Fibroblast of lung (primary cell): ENCODE results near the gene PRELP. TPM values are rescaled to one million over a fixed set of nuclear protein-coding genes. Genes with fewer than 3 reads are reported as not detected.

Experiments
- DNase-seq, 2 donors: peaks; one replicate each; pipeline versions ENCODE4 v3.0.0 to v3.0.0-alpha.2; 2010; ENCODE audit warnings: low read depth in 2 of 2
- H2AFZ ChIP-seq: 2 replicates; pipeline ENCODE4 v1.5.1; 2012; ENCODE audit warnings: low read length, control low read depth, inconsistent platforms
- H3K27ac ChIP-seq: 2 replicates; pipeline ENCODE4 v1.5.1; 2011; ENCODE audit warnings: low read length, control low read depth; ENCODE audit not compliant: insufficient read depth
- H3K27me3 ChIP-seq: 2 replicates; pipeline ENCODE4 v1.5.1; 2011; ENCODE audit warnings: mild to moderate bottlenecking, low read length; ENCODE audit not compliant: control insufficient read depth, insufficient read depth
- H3K36me3 ChIP-seq: 2 replicates; pipeline ENCODE4 v1.5.1; 2011; ENCODE audit warnings: low read length; ENCODE audit not compliant: control insufficient read depth, insufficient read depth
- H3K4me1 ChIP-seq: 2 replicates; pipeline ENCODE4 v1.5.1; 2011; ENCODE audit warnings: low read length; ENCODE audit not compliant: control insufficient read depth, insufficient read depth; ENCODE audit errors: extremely low read depth
- H3K4me2 ChIP-seq: 2 replicates; pipeline ENCODE4 v1.5.1; 2011; ENCODE audit warnings: low read length, control low read depth; ENCODE audit not compliant: insufficient read depth; ENCODE audit errors: extremely low read depth
- H3K4me3 ChIP-seq, 4 experiments: fragments of 200-600 bp in 1 of 4; sonication (generic) in 1 of 4; replicated peaks in 1 of 4; 2 replicates each; pipeline ENCODE4 v1.5.1; 2011 to 2016; ENCODE audit warnings: low read length in 4 of 4, low read depth in 3 of 4, mild to moderate bottlenecking in 3 of 4, control low read depth in 2 of 4, inconsistent platforms in 1 of 4, mixed read lengths in 1 of 4; ENCODE audit not compliant: insufficient read depth in 1 of 4; ENCODE audit errors: control extremely low read depth in 1 of 4
- H3K79me2 ChIP-seq: 2 replicates; pipeline ENCODE4 v1.5.1; 2012; ENCODE audit warnings: mild to moderate bottlenecking, low read length, inconsistent platforms; ENCODE audit not compliant: control insufficient read depth, insufficient read depth
- H3K9ac ChIP-seq: 2 replicates; pipeline ENCODE4 v1.5.1; 2011; ENCODE audit warnings: mild to moderate bottlenecking, low read length, control low read depth; ENCODE audit not compliant: insufficient read depth
- H3K9me3 ChIP-seq: 2 replicates; pipeline ENCODE4 v1.5.1; 2012; ENCODE audit warnings: low read depth, low read length; ENCODE audit not compliant: control insufficient read depth, insufficient read depth
- H4K20me1 ChIP-seq: 2 replicates; pipeline ENCODE4 v1.5.1; 2011; ENCODE audit warnings: low read length; ENCODE audit not compliant: control insufficient read depth, insufficient read depth; ENCODE audit errors: extremely low read depth
- CTCF ChIP-seq, 2 donors: IDR thresholded peaks in 1 of 2; conservative IDR thresholded peaks in 1 of 2; 1 replicate in 1 of 2; 2 replicates in 1 of 2; pipeline ENCODE4 v1.5.1; 2011 to 2012; ENCODE audit warnings: low read length in 2 of 2, control low read depth in 1 of 2, inconsistent platforms in 1 of 2, low read depth in 1 of 2, mild to moderate bottlenecking in 1 of 2
- EZH2 ChIP-seq: IDR thresholded peaks from 2 replicates; pipeline ENCODE4 v1.5.1; 2012; ENCODE audit warnings: low read length, control low read depth, mild to moderate bottlenecking; ENCODE audit errors: missing control alignments
- polyA plus RNA-seq, 2 donors: library from polyadenylated mRNA; depleted of rRNA in 1 of 2; stranded (reverse) in 1 of 2; unstranded in 1 of 2; fragments of >200 nt; gene quantifications; 2 replicates each; pipeline ENCODE4 v1.2.1, GENCODE V29; 2011 to 2012; ENCODE audit warnings: missing spikeins in 1 of 2
- total RNA-seq: library from RNA; depleted of rRNA; stranded (reverse); fragments of >200 nt; gene quantifications from 2 replicates; pipeline ENCODE4 v1.2.1, GENCODE V29; 2014

PRELP gene
- total and polyA plus RNA-seq, 2 donors (not counting 1 experiment from before 2014, with no cell fraction given): 4.5 to 13.9 TPM

- peak; percentile 40 to 58 for DNase-seq
- no peak for TF ChIP-seq CTCF (conservative IDR thresholded peaks at IDR 0.05 in 1 of 2, IDR thresholded peaks at IDR 0.05 in 1 of 2; ENCODE audit: low read depth in 1 of 2, low read length in 2 of 2)
- no peak for TF ChIP-seq EZH2
- peak overlapping the region; percentile 66 for H3K27ac ChIP-seq
Measured at GRCh38 chr1:203520315-203520714, 44.7 kb downstream of the PRELP start.

GRCh38 chr1:203521074-203521794, 45.6 kb downstream of the PRELP start:
- Histone ChIP-seq H3K36me3 (no peaks in the 10 kb centered on the region), H3K9me3 (no peaks in the 10 kb centered on the region), H4K20me1 (no peaks in the 10 kb centered on the region), H2AFZ (no peak overlapping the region), H3K9ac (no peak overlapping the region), H3K4me3 (no peak overlapping the region), H3K79me2 (no peaks in the 10 kb centered on the region), H3K4me2 (no peak overlapping the region), H3K4me1 (peaks cover 18% of the 10 kb centered on the region), H3K27ac (peak overlapping the region; percentile 66), H3K27me3 (no peaks in the 10 kb centered on the region)
- DNase-seq: no peak
- TF ChIP-seq CTCF (conservative IDR thresholded peaks at IDR 0.05 in 1 of 2, IDR thresholded peaks at IDR 0.05 in 1 of 2; ENCODE audit: low read depth in 1 of 2, low read length in 2 of 2) (no peak), EZH2 (no peak)

More at GRCh38 chr1:203520315-203520714, 44.7 kb downstream of the PRELP start:
- no peaks in the 10 kb centered on the region for H3K79me2 ChIP-seq
- H4K20me1 ChIP-seq: no peaks in the 10 kb centered on the region
- no peaks in the 10 kb centered on the region for H3K27me3 ChIP-seq
- H3K36me3 ChIP-seq: no peaks in the 10 kb centered on the region
- no peak overlapping the region for H3K9ac ChIP-seq
- no peak overlapping the region for H3K4me3 ChIP-seq
- H3K9me3 ChIP-seq: no peaks in the 10 kb centered on the region
- H3K4me2 ChIP-seq: peak overlapping the region; percentile 10
- H3K4me1 ChIP-seq: peaks cover 18% of the 10 kb centered on the region
- H2AFZ ChIP-seq: peak overlapping the region; percentile 49

- H3K79me2 ChIP-seq: no peaks in the 10 kb centered on the region
- H3K4me2 ChIP-seq: no peak overlapping the region
- no peak overlapping the region for H2AFZ ChIP-seq
- H3K9me3 ChIP-seq: no peaks in the 10 kb centered on the region
- no peak overlapping the region for H3K4me3 ChIP-seq
- H3K4me1 ChIP-seq: peaks cover 19% of the 10 kb centered on the region
- no peak overlapping the region for H3K9ac ChIP-seq
- H3K27ac ChIP-seq: no peak overlapping the region
- no peaks in the 10 kb centered on the region for H4K20me1 ChIP-seq
- TF ChIP-seq CTCF (conservative IDR thresholded peaks at IDR 0.05 in 1 of 2, IDR thresholded peaks at IDR 0.05 in 1 of 2; ENCODE audit: low read depth in 1 of 2, low read length in 2 of 2) (no peak), EZH2 (no peak)
- no peaks in the 10 kb centered on the region for H3K36me3 ChIP-seq
- H3K27me3 ChIP-seq: no peaks in the 10 kb centered on the region
- no peak for DNase-seq
Measured at GRCh38 chr1:203521812-203522211, 46.2 kb downstream of the PRELP start.
